T-helper 2 cell treated with Interferon-gamma antibody and Interleukin-4, amounts not matched to agents 5 μg/mL and 100 μg/mL, for 36 hours (primary cell): ENCODE measurements around the gene H6PD.

Experiments
- DNase-seq: peaks from one replicate; pipeline ENCODE4 v3.0.0; 2021; ENCODE audit warnings: low spot score
- H3K27ac Mint-ChIP-seq: one replicate; pipeline ENCODE4 v1.8.0; 2021; ENCODE audit warnings: mild to moderate bottlenecking, mixed read lengths
- H3K27me3 Mint-ChIP-seq: one replicate; pipeline ENCODE4 v1.8.0; 2021; ENCODE audit warnings: low read depth, mixed read lengths
- H3K36me3 Mint-ChIP-seq: one replicate; pipeline ENCODE4 v1.8.0; 2021; ENCODE audit warnings: low read depth, mixed read lengths
- H3K4me1 Mint-ChIP-seq: one replicate; pipeline ENCODE4 v1.8.0; 2021; ENCODE audit warnings: low read depth, mixed read lengths
- H3K4me3 Mint-ChIP-seq: one replicate; pipeline ENCODE4 v1.8.0; 2022; ENCODE audit warnings: mild to moderate bottlenecking, moderate library complexity, mixed read lengths
- H3K9me3 Mint-ChIP-seq: one replicate; pipeline ENCODE4 v1.8.0; 2021; ENCODE audit warnings: mixed read lengths

The H6PD gene

DNA sequence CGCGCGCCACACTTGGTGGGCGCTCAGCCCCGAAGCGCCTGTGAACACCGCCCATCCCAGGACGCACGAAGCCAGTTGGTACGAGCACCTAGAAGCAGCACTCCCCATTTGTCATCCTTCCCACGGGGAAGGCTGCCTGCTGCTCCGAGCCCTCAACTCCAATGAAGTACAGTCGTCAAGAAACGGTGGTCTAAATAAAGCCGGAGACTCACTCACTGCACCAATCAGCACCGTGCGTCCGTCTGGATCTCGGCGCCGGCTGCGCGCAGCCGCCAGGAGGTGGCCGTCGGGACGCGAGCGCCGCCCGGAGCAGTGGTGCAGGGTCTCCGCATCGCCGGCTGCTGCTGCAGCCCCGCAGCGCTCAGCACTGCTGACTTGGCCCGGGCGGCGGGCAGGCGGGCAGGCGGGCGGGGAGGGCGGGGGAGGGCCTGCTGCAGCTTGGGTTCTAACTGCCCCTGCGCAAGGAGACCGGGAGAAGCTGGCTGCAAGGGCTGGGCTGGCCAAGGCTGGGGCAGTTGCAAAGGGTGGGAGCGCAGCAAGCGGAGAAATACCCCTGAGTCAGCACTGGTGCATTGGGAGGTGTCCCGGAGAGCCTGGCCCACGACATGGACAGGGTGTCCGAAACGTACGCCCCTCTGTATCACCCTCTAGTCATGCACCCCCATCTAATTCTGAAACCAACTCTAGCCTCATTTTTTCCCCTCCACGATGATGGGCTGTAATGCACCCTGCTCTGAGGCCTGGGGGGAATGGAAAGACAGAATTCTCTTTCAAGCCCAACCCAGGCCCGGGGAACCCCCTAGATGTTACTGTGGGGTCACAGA, 35.8 kb upstream of the H6PD start:
- Mint-ChIP-seq H3K4me3 (no peak overlapping the region), H3K9me3 (no peaks in the 10 kb centered on the region), H3K27me3 (peaks cover 59% of the 10 kb centered on the region), H3K36me3 (no peaks in the 10 kb centered on the region), H3K4me1 (peaks cover 31% of the 10 kb centered on the region), H3K27ac (no peak overlapping the region)
- no peak for DNase-seq

DNA sequence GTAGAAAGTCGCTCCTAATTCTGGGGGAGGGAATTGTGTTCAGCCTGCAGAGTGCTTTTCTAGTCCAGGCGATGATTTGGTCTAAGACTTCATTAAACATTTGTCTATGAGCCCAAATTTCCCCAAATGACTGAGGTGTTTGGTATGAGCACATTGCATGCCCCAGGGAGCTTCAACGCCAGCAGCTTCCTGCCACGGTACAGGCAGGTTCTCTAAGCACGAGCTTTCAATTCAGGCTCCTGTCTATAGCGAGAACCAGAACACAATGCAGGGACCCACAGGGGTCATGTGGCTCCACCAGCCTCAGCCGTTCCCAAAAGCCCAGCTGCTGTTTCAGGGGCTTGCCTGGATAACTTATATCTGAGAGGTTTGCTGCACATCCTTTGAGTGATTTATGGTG, 34.1 kb upstream of the H6PD start:
- peak overlapping the region; percentile 7 for H3K4me3 Mint-ChIP-seq
- no peaks in the 10 kb centered on the region for H3K36me3 Mint-ChIP-seq
- DNase-seq = no peak
- H3K4me1 Mint-ChIP-seq = peaks cover 33% of the 10 kb centered on the region
- H3K9me3 Mint-ChIP-seq = no peaks in the 10 kb centered on the region
- no peak overlapping the region for H3K27ac Mint-ChIP-seq
- H3K27me3 Mint-ChIP-seq = peaks cover 69% of the 10 kb centered on the region

DNA sequence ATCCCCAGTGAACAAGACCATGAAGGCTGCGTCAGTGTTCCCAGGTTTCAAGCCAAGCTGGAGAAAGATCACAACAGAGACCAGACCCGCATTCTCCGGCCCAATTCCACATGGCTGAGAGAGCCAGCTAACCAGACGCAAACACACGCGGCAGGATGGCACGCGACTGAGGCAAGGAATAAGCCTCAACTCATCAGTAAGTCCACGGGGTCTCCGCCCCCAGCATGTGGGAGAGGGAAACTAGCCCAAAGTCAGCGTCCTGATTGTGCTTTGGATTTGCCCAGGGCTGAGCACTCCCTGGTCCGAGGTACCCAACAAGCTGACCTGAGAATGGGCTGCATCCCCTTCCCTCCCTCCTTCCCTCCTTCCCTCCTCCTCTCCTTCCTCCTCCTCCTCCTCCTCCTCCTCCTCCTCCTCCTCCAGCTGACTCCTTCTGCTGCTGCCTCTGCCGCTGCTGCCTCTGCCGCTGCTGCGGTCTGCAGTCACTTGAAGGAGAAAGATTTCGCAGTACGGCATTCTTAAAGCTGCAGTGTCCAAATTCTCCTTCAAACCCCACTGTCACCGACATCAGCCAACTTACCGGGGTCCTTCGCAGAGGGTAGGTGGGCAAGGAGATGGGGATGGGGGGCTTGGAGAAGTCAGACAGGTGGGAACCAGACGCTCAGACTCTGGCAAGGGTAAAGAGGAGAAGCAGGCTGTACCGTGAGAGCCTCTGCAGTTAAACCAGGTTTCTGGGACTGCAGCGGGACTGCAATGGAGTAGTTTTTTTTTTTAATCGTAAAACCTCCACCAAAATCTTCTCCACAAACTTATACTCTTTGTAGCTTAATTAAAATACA, 33.0 kb upstream of the H6PD start:
- DNase-seq = no peak
- no peaks in the 10 kb centered on the region for H3K9me3 Mint-ChIP-seq
- H3K36me3 Mint-ChIP-seq = no peaks in the 10 kb centered on the region
- H3K27me3 Mint-ChIP-seq = peaks cover 69% of the 10 kb centered on the region
- peaks cover 30% of the 10 kb centered on the region for H3K4me1 Mint-ChIP-seq
- peak overlapping the region; percentile 74 for H3K4me3 Mint-ChIP-seq
- H3K27ac Mint-ChIP-seq = no peak overlapping the region

DNA sequence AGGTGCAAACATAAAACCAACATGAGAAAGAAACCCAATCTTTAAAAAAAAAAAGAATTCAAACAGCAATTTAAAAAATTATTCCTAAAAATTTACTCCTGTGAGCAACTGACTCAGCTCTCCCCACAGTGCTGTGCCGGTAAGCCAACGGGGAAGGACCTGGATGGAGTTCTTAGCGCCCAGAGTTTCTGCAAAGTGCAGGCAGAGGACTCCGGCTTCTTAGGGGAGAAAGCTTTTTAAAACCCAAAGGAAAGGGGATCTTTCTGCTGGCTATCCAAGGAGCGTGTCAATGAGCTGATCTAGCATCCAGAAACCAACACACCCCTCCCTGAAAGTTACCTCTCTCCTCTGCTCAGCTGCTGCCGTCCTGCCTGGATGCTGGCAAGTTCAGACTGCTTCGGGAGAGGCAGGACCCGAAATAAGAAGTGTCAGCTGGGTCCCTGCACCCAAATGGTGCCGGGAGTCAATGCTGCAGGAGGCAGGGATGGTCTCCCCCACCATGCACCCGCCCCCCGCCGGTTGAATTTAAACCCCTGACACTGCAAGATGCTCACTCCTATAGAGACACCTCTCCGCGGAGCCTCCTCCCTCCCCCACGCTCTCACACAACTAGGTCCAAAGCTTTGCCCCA, 32.2 kb upstream of the H6PD start:
- DNase-seq = no peak
- H3K4me3 Mint-ChIP-seq = peak overlapping the region; percentile 74

DNA sequence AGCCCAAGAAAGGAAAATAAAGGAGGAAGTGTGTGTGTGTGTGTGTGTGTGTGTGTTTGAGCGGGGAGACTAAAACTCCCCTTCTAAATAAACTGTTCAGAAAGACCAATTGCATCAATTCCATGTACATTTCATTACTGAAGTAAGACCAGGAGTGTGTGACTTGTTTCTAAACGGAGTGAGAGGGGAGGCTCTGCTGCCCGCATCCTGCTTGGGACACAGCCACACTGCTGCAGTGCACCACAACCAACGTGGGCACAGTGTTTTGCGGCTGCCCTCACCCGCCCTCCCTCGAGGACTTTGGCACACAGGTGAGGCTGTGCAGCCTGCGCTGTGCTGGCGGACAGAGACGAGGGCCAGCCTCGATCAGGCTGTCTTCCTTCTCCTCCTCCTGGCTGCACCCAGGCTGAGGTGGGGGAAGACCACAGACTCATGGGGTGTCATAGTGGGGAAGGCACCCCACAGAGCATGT, 31.0 kb upstream of the H6PD start:
- no peak overlapping the region for H3K27ac Mint-ChIP-seq
- H3K9me3 Mint-ChIP-seq = no peaks in the 10 kb centered on the region
- DNase-seq = peak; percentile 42
- H3K27me3 Mint-ChIP-seq = peaks cover 63% of the 10 kb centered on the region
- H3K4me1 Mint-ChIP-seq = peaks cover 36% of the 10 kb centered on the region
- no peak overlapping the region for H3K4me3 Mint-ChIP-seq
- no peaks in the 10 kb centered on the region for H3K36me3 Mint-ChIP-seq

More for the DNA sequence above, 32.2 kb upstream of the H6PD start:
- Mint-ChIP-seq H3K9me3 (no peaks in the 10 kb centered on the region), H3K36me3 (no peaks in the 10 kb centered on the region), H3K4me1 (peaks cover 34% of the 10 kb centered on the region), H3K27me3 (peaks cover 70% of the 10 kb centered on the region), H3K27ac (no peak overlapping the region)

DNA sequence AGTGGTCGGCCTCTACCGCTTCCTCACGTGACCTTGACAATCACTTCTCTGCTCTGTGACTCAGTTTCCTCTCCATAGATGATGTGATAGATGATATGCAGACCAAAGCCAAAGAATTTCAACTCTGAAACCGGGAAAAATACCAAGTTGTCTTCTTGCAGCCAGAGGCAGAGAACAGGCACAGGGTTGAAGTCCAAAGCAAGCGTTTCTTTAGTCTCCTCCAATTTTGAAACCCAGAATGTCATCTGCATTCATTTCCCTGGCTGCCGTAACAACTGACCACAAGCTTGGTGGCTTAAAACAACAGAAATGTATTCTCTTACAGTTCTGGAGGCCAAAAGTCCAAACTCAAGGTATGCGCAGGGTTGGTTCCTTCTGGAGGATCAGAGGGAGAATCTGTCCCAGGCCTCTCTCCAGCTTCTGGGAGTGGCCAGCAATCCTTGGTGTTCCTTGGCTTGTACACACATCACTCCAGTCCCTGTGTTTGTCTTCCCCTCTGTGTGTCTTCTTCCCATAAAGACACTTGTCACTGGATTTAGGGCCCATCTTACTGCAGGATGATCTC, 30.3 kb upstream of the H6PD start:
- Mint-ChIP-seq H3K9me3 (no peaks in the 10 kb centered on the region), H3K36me3 (no peaks in the 10 kb centered on the region), H3K4me3 (no peak overlapping the region), H3K4me1 (peaks cover 36% of the 10 kb centered on the region), H3K27me3 (peaks cover 58% of the 10 kb centered on the region), H3K27ac (no peak overlapping the region)
- no peak for DNase-seq

DNA sequence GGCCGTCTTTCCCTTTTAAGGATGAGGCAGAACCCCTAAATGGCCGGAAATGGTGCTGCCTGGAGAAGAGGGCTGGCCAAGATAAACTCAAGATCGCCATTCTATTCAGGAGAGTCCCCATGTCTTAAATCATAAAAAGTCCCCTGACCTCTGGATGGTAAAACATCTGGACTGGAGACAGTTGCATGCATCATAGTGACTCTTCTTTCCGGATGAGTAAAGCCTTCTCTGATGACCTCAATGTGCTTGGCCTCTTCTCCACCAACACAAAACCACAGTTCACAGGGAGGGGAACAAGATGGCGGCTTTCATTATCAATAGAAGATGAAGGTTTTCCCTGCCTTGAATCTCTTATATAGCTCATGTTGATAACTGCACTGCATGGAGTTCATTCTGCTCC, 27.5 kb upstream of the H6PD start:
- Mint-ChIP-seq H3K27me3 (peaks cover 33% of the 10 kb centered on the region), H3K4me1 (peaks cover 20% of the 10 kb centered on the region), H3K27ac (no peak overlapping the region), H3K4me3 (no peak overlapping the region), H3K9me3 (no peaks in the 10 kb centered on the region), H3K36me3 (no peaks in the 10 kb centered on the region)
- peak; percentile 29 for DNase-seq

DNA sequence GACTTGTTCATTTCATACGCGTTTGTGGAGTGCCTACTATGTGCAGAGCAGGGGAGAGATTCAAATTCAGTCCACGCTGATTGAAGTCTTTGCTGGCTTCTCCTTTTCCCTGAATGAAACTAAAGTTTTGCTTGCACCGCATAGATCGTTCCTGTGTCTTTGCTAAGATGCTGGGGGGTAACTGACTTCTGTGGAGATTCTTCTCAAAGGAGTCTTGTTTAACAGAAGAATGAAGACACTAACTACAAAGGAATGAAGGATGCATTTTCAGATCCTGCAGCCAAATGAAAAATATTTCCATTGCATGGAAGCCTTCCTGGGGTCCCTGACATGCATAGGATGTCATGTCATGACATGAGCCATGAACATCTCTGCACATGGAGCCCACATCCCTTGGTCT, 26.9 kb upstream of the H6PD start:
- H3K27me3 Mint-ChIP-seq = peaks cover 27% of the 10 kb centered on the region

DNA sequence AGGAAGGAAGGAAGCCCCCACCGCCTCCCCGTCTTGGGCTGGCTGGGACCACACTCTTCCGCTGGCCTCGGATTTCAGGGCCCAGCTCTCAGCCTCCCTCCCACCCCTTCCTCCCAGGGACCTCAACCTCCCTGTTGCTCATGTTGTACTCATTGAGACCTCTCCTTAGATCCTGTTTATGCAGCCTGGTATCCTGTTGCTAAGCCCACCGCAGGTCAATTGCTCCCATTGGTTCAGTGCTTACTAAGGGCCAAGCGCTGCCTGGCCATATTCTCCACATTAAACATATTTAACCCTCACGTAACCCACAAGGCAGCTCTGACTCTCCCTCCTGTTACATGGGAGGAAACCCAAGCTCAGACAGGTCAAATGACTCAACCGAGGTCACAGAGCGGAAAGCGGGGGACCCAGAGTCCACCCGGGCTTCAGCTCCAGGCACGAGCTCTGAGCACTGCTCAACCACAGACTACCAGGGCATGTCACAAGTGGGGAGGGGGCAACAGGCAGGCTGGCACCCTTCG, 23.2 kb upstream of the H6PD start:
- H3K27ac Mint-ChIP-seq = no peak overlapping the region
- no peaks in the 10 kb centered on the region for H3K36me3 Mint-ChIP-seq

More for the DNA sequence above, 26.9 kb upstream of the H6PD start:
- Mint-ChIP-seq H3K36me3 (no peaks in the 10 kb centered on the region), H3K27ac (no peak overlapping the region), H3K4me1 (peaks cover 17% of the 10 kb centered on the region), H3K9me3 (no peaks in the 10 kb centered on the region), H3K4me3 (no peak overlapping the region)
- no peak for DNase-seq

DNA sequence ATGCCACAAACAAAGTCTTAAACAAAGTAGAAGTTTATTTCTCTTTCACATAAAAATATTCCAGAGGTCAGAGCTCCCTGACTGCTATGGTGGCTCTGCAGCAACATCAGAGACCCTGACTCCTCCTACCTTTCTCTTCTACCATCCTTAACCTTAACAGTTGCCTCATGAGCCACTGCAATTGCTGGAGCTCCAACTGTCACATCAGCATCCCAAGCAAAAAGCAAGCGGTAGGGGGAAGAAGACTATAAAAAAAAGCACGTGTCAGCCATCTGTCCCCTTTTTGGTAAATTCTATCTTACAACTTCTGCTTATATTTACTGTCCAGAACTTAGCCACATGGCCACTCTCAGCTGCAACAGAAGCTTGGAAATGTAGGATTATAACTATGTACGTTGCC, 21.8 kb upstream of the H6PD start:
- Mint-ChIP-seq H3K4me1 (no peaks in the 10 kb centered on the region), H3K27me3 (peaks cover 2% of the 10 kb centered on the region), H3K4me3 (no peak overlapping the region), H3K9me3 (no peaks in the 10 kb centered on the region), H3K27ac (no peak overlapping the region), H3K36me3 (no peaks in the 10 kb centered on the region)
- DNase-seq = no peak

More for the DNA sequence above, 23.2 kb upstream of the H6PD start:
- H3K4me1 Mint-ChIP-seq = peaks cover 8% of the 10 kb centered on the region
- H3K27me3 Mint-ChIP-seq = peaks cover 7% of the 10 kb centered on the region
- no peak for DNase-seq
- H3K4me3 Mint-ChIP-seq = no peak overlapping the region
- no peaks in the 10 kb centered on the region for H3K9me3 Mint-ChIP-seq

DNA sequence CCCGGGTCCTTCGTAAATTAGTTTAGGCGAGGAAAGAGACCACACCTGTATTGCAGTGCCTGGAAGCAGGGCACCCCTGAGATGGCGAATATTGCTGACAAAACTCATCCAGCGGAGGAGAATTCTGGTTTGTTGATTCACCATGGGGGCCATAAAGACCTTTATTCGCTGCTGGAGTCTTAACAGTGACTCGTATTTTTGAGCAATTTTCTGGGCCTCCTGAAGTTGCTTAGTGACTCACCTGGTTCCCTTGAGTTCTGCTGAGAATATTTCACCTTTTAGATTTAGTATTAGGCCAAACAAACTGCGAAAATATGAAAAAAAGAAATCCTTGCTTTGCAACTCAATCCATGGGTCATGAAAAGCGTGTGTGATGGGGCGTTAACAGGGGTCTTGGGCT, 20.6 kb upstream of the H6PD start:
- Mint-ChIP-seq H3K27me3 (peaks cover 2% of the 10 kb centered on the region), H3K4me1 (no peaks in the 10 kb centered on the region), H3K27ac (no peak overlapping the region), H3K4me3 (no peak overlapping the region), H3K9me3 (no peaks in the 10 kb centered on the region), H3K36me3 (no peaks in the 10 kb centered on the region)
- no peak for DNase-seq

DNA sequence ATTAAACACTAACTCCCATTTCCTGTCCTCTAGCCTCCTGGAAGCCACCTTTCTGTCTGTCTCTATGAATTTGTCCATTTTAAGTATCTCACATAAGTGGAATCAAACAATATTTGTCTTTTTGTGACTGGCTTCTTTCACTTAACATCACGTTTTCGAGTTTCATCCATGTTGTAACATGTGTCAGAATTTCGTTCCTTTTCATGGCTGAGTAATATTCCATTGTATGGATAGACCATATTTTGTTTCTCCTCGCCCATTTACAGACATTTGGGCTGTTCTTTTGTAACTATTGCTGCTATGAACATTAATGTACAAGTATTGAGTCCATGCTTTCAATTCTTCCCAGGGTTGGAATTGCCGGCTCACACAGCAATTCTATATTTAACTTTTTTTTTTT, 15.7 kb upstream of the H6PD start:
- no peaks in the 10 kb centered on the region for H3K36me3 Mint-ChIP-seq
- no peak overlapping the region for H3K4me3 Mint-ChIP-seq
- H3K9me3 Mint-ChIP-seq = no peaks in the 10 kb centered on the region
- DNase-seq = no peak
- peaks cover 7% of the 10 kb centered on the region for H3K27me3 Mint-ChIP-seq
- H3K4me1 Mint-ChIP-seq = no peaks in the 10 kb centered on the region
- H3K27ac Mint-ChIP-seq = no peak overlapping the region

DNA sequence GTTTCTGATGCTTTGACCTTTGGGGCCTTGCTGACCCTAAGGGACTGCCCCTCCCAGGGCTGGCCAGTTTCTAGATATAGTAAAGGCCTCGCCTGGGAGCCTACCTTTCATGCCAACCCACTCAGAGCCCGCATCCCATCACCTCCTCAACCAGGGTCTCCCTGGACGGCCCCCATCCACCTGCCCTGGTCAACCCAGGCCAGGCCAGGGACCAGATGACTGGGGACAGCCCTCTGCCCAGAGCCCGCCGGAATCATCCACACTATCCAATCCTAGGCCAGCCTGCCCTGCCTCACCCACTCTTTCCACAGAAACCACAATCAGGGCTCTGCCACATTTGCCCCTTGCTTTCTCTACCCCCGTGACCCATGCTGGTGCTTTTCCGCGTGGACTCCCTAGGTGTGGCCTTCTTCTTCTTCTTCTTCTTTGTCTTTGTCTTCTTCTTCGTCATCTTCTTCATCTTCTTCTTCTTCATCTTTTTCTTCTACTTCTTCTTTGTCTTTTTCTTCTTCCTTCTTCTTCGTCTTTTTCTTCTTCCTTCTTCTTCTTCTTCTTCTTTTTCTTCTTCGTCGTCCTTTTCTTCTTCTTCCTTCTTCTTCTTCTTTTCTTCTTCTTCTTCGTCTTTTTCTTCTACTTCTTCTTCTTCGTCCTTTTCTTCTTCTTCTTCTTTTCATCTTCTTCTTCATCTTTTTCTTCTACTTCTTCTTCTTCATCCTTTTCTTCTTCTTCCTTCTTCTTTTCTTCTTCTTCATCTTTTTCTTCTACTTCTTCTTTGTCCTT, 11.5 kb upstream of the H6PD start:
- no peaks in the 10 kb centered on the region for H3K36me3 Mint-ChIP-seq
- no peak for DNase-seq
- H3K4me1 Mint-ChIP-seq = no peaks in the 10 kb centered on the region
- no peak overlapping the region for H3K27ac Mint-ChIP-seq
- H3K27me3 Mint-ChIP-seq = peaks cover 12% of the 10 kb centered on the region
- H3K9me3 Mint-ChIP-seq = no peaks in the 10 kb centered on the region
- no peak overlapping the region for H3K4me3 Mint-ChIP-seq
